ENCODE measurements around the gene TGM5.

TGM5 gene, protein sequence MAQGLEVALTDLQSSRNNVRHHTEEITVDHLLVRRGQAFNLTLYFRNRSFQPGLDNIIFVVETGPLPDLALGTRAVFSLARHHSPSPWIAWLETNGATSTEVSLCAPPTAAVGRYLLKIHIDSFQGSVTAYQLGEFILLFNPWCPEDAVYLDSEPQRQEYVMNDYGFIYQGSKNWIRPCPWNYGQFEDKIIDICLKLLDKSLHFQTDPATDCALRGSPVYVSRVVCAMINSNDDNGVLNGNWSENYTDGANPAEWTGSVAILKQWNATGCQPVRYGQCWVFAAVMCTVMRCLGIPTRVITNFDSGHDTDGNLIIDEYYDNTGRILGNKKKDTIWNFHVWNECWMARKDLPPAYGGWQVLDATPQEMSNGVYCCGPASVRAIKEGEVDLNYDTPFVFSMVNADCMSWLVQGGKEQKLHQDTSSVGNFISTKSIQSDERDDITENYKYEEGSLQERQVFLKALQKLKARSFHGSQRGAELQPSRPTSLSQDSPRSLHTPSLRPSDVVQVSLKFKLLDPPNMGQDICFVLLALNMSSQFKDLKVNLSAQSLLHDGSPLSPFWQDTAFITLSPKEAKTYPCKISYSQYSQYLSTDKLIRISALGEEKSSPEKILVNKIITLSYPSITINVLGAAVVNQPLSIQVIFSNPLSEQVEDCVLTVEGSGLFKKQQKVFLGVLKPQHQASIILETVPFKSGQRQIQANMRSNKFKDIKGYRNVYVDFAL

GRCh38 chr15:43266834-43267233, at the start of gene TGM5:
TSS of gene TGM5 (minus strand) at chr15:43266928. CDS start at chr15:43266849, 79 bp downstream.
- Histone ChIP-seq H3K27me3 (ENCODE audit: insufficient read depth, low read depth, severe bottlenecking) (no peaks in the 10 kb centered on the region), H3K9me3 (ENCODE audit: severe bottlenecking) (no peaks in the 10 kb centered on the region), H3K27ac (no peak within 1 kb of the TSS), H3K36me3 (no peaks in the 10 kb centered on the region), H3K4me3 (ENCODE audit: low read depth, low read length) (no peak within 1 kb of the TSS)
- TF ChIP-seq, protein P1, sequence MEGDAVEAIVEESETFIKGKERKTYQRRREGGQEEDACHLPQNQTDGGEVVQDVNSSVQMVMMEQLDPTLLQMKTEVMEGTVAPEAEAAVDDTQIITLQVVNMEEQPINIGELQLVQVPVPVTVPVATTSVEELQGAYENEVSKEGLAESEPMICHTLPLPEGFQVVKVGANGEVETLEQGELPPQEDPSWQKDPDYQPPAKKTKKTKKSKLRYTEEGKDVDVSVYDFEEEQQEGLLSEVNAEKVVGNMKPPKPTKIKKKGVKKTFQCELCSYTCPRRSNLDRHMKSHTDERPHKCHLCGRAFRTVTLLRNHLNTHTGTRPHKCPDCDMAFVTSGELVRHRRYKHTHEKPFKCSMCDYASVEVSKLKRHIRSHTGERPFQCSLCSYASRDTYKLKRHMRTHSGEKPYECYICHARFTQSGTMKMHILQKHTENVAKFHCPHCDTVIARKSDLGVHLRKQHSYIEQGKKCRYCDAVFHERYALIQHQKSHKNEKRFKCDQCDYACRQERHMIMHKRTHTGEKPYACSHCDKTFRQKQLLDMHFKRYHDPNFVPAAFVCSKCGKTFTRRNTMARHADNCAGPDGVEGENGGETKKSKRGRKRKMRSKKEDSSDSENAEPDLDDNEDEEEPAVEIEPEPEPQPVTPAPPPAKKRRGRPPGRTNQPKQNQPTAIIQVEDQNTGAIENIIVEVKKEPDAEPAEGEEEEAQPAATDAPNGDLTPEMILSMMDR (IDR thresholded peaks at IDR 0.05; ENCODE audit: low read depth, low read length) = no peak
- DNase-seq = no peak

GRCh38 chr15:43314171-43314570, 47.4 kb upstream of the TGM5 start:
- H3K36me3 ChIP-seq = no peaks in the 10 kb centered on the region
- no peaks in the 10 kb centered on the region for H3K27me3 ChIP-seq (ENCODE audit: insufficient read depth, low read depth, severe bottlenecking)
- H3K27ac ChIP-seq = no peak overlapping the region
- TF ChIP-seq, protein P1 (IDR thresholded peaks at IDR 0.05; ENCODE audit: low read depth, low read length) = no peak
- DNase-seq = no peak
- no peaks in the 10 kb centered on the region for H3K9me3 ChIP-seq (ENCODE audit: severe bottlenecking)
- H3K4me3 ChIP-seq (ENCODE audit: low read depth, low read length) = no peak overlapping the region

- no peak for DNase-seq
- TF ChIP-seq, protein P1 (IDR thresholded peaks at IDR 0.05; ENCODE audit: low read depth, low read length) = no peak
- no peak overlapping the region for H3K27ac ChIP-seq
- H3K27me3 ChIP-seq (ENCODE audit: insufficient read depth, low read depth, severe bottlenecking) = no peaks in the 10 kb centered on the region
- H3K36me3 ChIP-seq = no peaks in the 10 kb centered on the region
- no peaks in the 10 kb centered on the region for H3K9me3 ChIP-seq (ENCODE audit: severe bottlenecking)
- H3K4me3 ChIP-seq (ENCODE audit: low read depth, low read length) = no peak overlapping the region
Measured at GRCh38 chr15:43312378-43312777, 45.6 kb upstream of the TGM5 start.

DNA sequence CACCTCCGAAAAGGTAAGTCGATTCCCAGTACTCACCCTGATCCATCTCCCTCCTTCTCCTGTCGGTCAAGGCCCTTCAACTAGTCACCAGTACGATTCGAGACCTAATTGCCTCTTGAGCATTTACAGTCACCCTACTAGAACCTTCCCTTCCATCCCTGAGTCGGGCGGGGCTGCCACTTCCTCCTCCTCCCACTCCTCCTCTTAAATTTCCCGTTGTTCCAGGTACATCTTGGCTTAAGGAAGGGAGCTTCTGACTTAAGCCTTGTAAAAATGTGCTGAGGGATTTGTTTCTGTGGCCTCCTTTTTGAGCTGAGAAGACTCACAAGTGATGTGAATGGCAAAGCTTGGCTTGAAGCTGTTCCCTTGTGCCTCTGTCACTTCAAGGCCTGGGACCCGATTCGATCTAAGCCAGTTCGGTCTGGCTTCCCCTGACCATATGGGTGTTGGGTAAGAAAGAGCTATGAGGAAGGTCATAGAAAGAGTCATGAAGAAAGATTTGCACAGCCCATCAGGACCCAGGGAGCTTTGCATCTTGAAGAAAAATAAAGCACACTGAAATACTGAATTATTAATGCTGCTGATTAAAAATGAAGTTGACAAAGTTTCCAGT, 35.6 kb upstream of the TGM5 start, which contains the start of gene TGM7:
Gene TGM7, minus strand, starts transcription at position 51 of the 613 bp plus-strand sequence.
- TF ChIP-seq, protein P1 (IDR thresholded peaks at IDR 0.05; ENCODE audit: low read depth, low read length) = no peak
- Histone ChIP-seq H3K27me3 (ENCODE audit: insufficient read depth, low read depth, severe bottlenecking) (no peaks in the 10 kb centered on the region), H3K9me3 (ENCODE audit: severe bottlenecking) (no peaks in the 10 kb centered on the region), H3K4me3 (ENCODE audit: low read depth, low read length) (no peak within 1 kb of the TSS), H3K36me3 (no peaks in the 10 kb centered on the region), H3K27ac (no peak within 1 kb of the TSS)
- no peak for DNase-seq

- Histone ChIP-seq H3K27ac (no peak overlapping the region), H3K4me3 (ENCODE audit: low read depth, low read length) (no peak overlapping the region), H3K9me3 (ENCODE audit: severe bottlenecking) (no peaks in the 10 kb centered on the region), H3K36me3 (no peaks in the 10 kb centered on the region), H3K27me3 (ENCODE audit: insufficient read depth, low read depth, severe bottlenecking) (no peaks in the 10 kb centered on the region)
- TF ChIP-seq, protein P1 (IDR thresholded peaks at IDR 0.05; ENCODE audit: low read depth, low read length) = no peak
- no peak for DNase-seq
Measured at GRCh38 chr15:43299884-43300283, 33.2 kb upstream of the TGM5 start.
